ENCODE data around the gene RAC2.

RAC2 gene

DNA sequence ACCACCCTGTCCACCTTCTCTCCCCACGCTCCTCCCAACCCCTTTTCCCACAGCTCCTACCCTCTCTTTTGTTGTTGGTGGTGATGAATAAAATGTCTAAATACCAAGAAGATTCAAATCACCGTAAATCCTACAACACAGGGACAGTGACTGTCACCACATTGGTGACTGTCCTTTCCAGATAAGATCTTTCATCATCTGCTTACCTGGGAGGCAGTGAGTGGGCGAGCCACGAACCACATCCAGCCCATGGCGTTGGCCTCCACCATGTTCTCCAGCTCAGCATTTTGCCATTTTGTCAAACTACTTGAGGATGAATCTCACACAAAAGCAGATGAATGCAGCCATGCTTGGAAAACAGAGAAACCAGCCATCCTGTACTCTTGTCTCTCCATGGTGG, 31.6 kb upstream of the RAC2 start:
- H3K27ac ChIP-seq (ENCODE audit: low read depth, low read length, severe bottlenecking), result no peak overlapping the region
- WGBS, 2 experiments (ENCODE audit: insufficient coverage in 2 of 2), result 96 to 98% methylated on average over 3 to 4 of the region's 5 CpGs

DNA sequence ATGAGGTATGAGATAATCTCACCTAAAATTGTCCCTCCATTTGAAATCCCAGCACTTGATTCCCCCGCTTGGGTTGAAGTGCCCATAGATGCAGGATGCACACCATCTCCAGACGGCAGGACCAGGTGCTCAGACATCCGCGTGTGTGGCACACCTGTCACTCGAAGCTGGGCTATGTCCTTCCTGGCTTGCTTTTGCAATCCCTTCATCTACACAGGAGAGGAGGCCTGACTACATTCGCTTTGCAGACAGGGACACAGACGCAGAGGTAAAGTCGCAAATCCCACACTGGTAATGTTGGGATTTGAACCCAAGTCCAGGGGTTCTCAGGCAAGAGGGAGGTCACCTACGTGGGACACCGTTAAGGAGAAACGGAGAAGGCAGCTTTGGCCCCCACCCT, 31.1 kb upstream of the RAC2 start:
- WGBS, 2 experiments (ENCODE audit: insufficient coverage in 2 of 2), result 92 to 95% methylated on average over 10 to 11 of the region's 11 CpGs
- H3K36me3 ChIP-seq (ENCODE audit: control insufficient read depth, insufficient read depth, low read length), result no peaks in the 10 kb centered on the region
- no peak overlapping the region for H3K27ac ChIP-seq (ENCODE audit: low read depth, low read length, severe bottlenecking)
- no peak overlapping the region for H3K4me3 ChIP-seq (ENCODE audit: extremely low read depth, insufficient read depth, low read length, poor library complexity, severe bottlenecking)
- peaks cover 8% of the 10 kb centered on the region for H3K4me1 ChIP-seq (ENCODE audit: control insufficient read depth, insufficient read depth, low read length, poor library complexity, severe bottlenecking)
- H3K9me3 ChIP-seq (ENCODE audit: control insufficient read depth, low read length), result no peaks in the 10 kb centered on the region

More for the DNA sequence above, 31.6 kb upstream of the RAC2 start:
- H3K9me3 ChIP-seq (ENCODE audit: control insufficient read depth, low read length), result peaks cover 1% of the 10 kb centered on the region
- peaks cover 8% of the 10 kb centered on the region for H3K4me1 ChIP-seq (ENCODE audit: control insufficient read depth, insufficient read depth, low read length, poor library complexity, severe bottlenecking)
- H3K36me3 ChIP-seq (ENCODE audit: control insufficient read depth, insufficient read depth, low read length), result no peaks in the 10 kb centered on the region
- no peak overlapping the region for H3K4me3 ChIP-seq (ENCODE audit: extremely low read depth, insufficient read depth, low read length, poor library complexity, severe bottlenecking)

DNA sequence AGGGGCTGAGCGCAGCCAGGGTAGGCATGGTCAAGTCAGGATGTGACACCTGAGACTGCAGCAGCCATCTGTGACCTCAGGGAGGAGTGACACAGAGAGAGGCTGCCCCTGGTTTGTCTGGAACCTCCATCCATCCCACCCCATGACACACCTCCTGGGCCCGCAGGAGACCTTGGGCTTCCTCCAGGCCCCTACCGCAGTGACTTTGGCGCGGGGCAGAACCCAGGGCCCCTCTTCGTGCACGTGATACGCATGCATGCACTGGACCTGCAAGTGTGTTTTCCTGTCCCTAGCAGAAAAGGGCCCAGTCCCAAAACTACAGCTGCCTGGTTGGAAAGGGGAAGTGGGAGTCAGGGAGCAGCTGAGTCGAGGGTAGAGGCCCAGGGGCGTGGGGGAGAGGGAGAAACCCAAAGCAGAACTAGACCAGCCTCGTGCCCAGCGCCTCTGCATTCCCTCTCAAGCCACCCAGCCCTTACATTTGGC, 30.4 kb upstream of the RAC2 start:
- Histone ChIP-seq H3K27ac (ENCODE audit: low read depth, low read length, severe bottlenecking) (no peak overlapping the region), H3K4me1 (ENCODE audit: control insufficient read depth, insufficient read depth, low read length, poor library complexity, severe bottlenecking) (peaks cover 5% of the 10 kb centered on the region)
- WGBS, 2 experiments (ENCODE audit: insufficient coverage in 2 of 2), result 91 to 99% methylated on average over 8 to 9 of the region's 12 CpGs

DNA sequence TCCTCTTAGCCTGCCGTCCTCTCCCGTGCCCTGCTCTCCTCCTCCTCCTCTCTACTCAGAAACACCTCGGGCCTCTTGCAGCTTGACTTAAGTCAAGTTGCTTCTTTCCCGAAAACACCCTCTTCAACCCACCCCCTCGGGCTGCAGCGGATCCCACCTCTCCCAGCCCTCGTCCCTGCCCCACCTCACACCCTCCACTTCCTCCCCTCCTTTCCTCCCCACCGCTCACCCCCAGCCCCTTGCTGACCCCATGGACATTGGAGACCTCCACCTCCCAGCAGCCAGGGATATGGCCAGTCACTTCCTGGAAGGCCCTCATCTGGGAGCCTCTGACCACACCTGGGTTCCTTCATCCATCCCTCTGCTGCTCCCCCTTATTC, 29.8 kb upstream of the RAC2 start:
- Histone ChIP-seq H3K4me1 (ENCODE audit: control insufficient read depth, insufficient read depth, low read length, poor library complexity, severe bottlenecking) (peaks cover 5% of the 10 kb centered on the region), H3K4me3 (ENCODE audit: extremely low read depth, insufficient read depth, low read length, poor library complexity, severe bottlenecking) (no peak overlapping the region), H3K27ac (ENCODE audit: low read depth, low read length, severe bottlenecking) (no peak overlapping the region), H3K36me3 (ENCODE audit: control insufficient read depth, insufficient read depth, low read length) (no peaks in the 10 kb centered on the region), H3K9me3 (ENCODE audit: control insufficient read depth, low read length) (no peaks in the 10 kb centered on the region)
- 85 to 90% methylated on average over 8 of the region's 8 CpGs for WGBS, 2 experiments (ENCODE audit: insufficient coverage in 2 of 2)

More for the DNA sequence above, 30.4 kb upstream of the RAC2 start:
- Histone ChIP-seq H3K9me3 (ENCODE audit: control insufficient read depth, low read length) (no peaks in the 10 kb centered on the region), H3K4me3 (ENCODE audit: extremely low read depth, insufficient read depth, low read length, poor library complexity, severe bottlenecking) (no peak overlapping the region), H3K36me3 (ENCODE audit: control insufficient read depth, insufficient read depth, low read length) (no peaks in the 10 kb centered on the region)

DNA sequence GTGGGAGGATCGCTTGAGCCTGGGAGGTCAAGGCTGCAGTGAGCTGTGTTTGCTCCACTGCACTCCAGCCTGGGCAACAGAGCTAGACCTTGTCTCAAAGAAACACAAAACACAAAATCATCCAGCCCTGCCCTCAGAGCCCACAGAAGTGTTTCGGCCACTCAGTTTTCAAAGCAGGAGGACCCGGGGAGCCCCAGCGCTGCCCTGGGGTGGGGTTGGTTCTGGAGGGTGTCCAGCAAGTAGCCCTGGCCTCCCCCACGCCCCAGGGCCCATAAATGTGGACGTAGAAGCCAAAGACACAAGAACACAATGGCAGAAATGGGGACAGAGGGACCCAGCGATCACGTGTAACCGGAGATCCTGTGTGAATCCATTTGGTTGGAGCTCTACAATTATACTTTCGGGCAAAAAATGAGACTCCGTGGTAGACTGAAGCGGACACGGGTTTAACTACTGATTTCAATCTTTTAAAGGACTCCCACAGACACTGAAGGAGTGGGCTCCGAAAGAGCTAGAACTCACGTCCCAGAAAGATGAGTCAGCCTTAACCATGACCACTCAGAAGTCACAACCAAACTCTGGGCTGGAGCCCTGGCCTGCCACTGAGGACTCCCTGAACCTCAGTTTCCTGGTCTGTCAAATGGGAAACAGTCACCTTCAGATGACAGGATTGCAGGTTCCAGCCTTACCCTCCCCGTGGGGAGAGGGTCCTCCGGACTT, 29.2 kb upstream of the RAC2 start:
- Histone ChIP-seq H3K36me3 (ENCODE audit: control insufficient read depth, insufficient read depth, low read length) (no peaks in the 10 kb centered on the region), H3K27ac (ENCODE audit: low read depth, low read length, severe bottlenecking) (no peak overlapping the region), H3K4me3 (ENCODE audit: extremely low read depth, insufficient read depth, low read length, poor library complexity, severe bottlenecking) (no peak overlapping the region), H3K9me3 (ENCODE audit: control insufficient read depth, low read length) (no peaks in the 10 kb centered on the region), H3K4me1 (ENCODE audit: control insufficient read depth, insufficient read depth, low read length, poor library complexity, severe bottlenecking) (peaks cover 5% of the 10 kb centered on the region)
- 67 to 71% methylated on average over 12 of the region's 17 CpGs for WGBS, 2 experiments (ENCODE audit: insufficient coverage in 2 of 2)

DNA sequence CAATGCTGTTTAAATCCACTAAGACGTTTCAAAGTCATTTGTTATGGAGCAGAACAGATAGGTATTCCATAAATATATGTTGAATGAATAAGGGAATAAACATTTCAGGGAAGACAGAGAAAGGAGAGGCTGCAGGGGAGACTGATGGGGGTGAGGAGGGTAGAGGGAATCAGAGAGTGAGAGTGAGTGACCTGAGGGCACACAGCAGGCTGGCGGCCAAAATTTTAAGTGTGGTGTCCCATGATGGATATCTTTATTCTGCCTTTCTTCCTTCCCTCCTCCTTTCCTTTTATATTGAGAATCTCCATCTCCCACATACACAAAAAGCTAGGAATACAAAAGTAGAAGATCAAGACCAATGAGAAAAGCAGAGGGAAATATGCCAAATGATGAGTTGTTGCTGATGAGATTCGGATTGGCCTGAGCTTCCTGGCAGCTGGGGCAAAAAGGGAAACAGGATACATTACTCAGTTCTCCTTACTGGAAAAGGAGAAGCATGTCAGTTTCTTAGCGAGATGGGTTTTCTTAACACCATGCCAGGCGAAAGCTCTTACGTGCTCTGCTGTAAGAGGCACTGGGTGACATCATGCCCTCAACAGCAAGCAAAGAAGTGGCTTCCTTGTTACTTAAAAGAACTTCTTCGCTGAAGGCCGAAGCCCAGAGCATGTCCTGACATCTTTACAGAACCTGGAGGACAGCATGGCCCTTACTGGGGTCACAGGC, 27.0 kb upstream of the RAC2 start:
- Histone ChIP-seq H3K27ac (ENCODE audit: low read depth, low read length, severe bottlenecking) (no peak overlapping the region), H3K4me3 (ENCODE audit: extremely low read depth, insufficient read depth, low read length, poor library complexity, severe bottlenecking) (no peak overlapping the region), H3K9me3 (ENCODE audit: control insufficient read depth, low read length) (no peaks in the 10 kb centered on the region), H3K4me1 (ENCODE audit: control insufficient read depth, insufficient read depth, low read length, poor library complexity, severe bottlenecking) (peaks cover 11% of the 10 kb centered on the region), H3K36me3 (ENCODE audit: control insufficient read depth, insufficient read depth, low read length) (no peaks in the 10 kb centered on the region)
- 88 to 96% methylated on average over 7 of the region's 8 CpGs for WGBS, 2 experiments (ENCODE audit: insufficient coverage in 2 of 2)

DNA sequence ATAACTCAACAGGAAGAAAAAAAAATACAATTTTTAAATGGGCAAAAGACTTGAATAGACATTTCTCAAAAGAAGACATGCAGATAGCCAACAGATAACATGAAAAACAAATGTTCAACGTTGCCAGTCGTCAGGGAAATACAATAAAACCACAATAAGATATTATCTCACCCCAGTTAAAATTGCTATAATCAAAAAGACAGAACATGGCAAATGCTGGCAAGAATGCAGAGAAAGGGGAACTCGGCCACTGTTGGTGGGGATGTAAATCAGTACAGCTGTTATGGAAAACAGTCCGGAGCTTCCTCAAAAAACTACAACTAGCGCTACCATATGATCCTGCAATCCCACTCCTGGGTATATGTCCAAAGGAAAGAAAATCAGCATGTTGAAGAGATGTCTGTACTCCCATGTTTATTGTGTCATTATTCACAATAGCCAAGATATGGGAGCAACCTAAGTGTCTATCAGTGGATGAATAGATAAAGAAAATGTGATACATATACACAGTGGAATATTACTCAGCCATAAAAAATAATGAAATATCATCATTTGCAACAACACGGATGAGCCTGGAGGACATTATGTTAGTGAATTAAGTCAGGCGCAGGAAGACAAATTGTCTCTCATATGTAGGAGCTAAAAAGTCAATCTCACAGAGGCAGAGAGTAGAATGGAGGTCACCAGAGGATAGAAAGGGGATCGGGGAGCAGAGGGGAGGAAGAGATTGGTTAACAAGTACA, 26.0 kb upstream of the RAC2 start:
- Histone ChIP-seq H3K36me3 (ENCODE audit: control insufficient read depth, insufficient read depth, low read length) (no peaks in the 10 kb centered on the region), H3K4me1 (ENCODE audit: control insufficient read depth, insufficient read depth, low read length, poor library complexity, severe bottlenecking) (peaks cover 11% of the 10 kb centered on the region), H3K27ac (ENCODE audit: low read depth, low read length, severe bottlenecking) (no peak overlapping the region), H3K4me3 (ENCODE audit: extremely low read depth, insufficient read depth, low read length, poor library complexity, severe bottlenecking) (no peak overlapping the region), H3K9me3 (ENCODE audit: control insufficient read depth, low read length) (no peaks in the 10 kb centered on the region)
- 88 to 95% methylated on average over 3 to 6 of the region's 8 CpGs for WGBS, 2 experiments (ENCODE audit: insufficient coverage in 2 of 2)

DNA sequence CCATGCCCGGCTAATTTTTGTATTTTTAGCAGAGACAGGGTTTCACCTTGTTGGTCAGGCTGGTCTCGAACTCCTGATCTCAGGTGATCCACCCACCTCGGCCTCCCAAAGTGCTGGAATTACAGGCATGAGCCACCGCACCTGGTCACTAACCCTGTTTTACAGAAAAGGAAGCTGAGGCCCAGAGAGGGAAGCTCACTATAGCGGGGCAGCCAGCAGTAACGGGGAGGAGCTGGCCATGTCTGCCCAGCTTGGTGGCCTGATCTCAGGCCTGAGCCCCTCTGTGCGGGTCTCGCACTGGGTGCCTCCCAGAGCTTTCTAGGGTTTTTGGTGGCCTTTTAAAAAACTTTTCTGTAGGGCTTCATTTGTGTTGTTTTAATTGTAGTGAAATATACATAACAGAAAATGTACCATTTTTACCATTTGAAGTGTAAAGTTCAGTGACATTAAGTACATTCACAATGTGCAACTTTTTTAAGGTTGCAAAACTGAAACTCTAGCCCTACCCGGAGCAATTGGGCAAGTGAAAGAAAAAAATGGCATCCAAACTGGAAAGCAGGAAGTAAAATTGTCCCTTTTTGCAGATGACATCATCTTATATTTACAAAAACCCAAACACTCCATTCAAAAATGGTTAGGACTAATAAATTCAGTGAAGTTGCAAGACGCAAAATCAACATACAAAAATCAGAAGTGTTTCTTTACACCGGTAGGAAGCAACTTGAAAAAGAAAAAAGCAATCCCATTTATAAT, 23.8 kb upstream of the RAC2 start:
- Histone ChIP-seq H3K4me3 (ENCODE audit: extremely low read depth, insufficient read depth, low read length, poor library complexity, severe bottlenecking) (no peak overlapping the region), H3K27ac (ENCODE audit: low read depth, low read length, severe bottlenecking) (no peak overlapping the region), H3K4me1 (ENCODE audit: control insufficient read depth, insufficient read depth, low read length, poor library complexity, severe bottlenecking) (peaks cover 5% of the 10 kb centered on the region), H3K9me3 (ENCODE audit: control insufficient read depth, low read length) (peaks cover 6% of the 10 kb centered on the region), H3K36me3 (ENCODE audit: control insufficient read depth, insufficient read depth, low read length) (no peaks in the 10 kb centered on the region)
- 84 to 89% methylated on average over 6 to 8 of the region's 11 CpGs for WGBS, 2 experiments (ENCODE audit: insufficient coverage in 2 of 2)

DNA sequence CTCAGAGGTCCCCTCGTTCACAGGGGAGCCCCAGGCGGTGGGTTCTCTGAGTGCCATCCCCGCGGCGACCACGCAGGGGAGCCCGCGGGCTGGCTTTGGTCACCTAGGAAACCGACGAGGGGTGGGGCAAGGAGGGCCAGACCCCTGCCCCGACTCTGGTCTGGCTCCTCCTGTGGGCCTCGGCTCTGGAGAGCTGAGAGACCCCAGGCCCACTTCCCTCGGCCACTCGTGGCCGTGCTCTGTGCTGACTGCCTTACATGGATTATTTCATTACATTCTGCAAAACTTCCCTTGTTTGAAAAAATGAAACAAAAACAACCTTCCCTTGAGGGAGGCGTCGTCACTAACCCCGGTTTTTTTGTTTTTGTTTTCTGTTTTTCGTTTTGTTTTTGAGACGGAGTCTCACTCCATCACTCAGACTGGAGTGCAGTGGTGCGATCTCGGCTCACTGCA, 23.1 kb upstream of the RAC2 start:
- Histone ChIP-seq H3K4me3 (ENCODE audit: extremely low read depth, insufficient read depth, low read length, poor library complexity, severe bottlenecking) (no peak overlapping the region), H3K27ac (ENCODE audit: low read depth, low read length, severe bottlenecking) (no peak overlapping the region), H3K36me3 (ENCODE audit: control insufficient read depth, insufficient read depth, low read length) (no peaks in the 10 kb centered on the region), H3K9me3 (ENCODE audit: control insufficient read depth, low read length) (peaks cover 6% of the 10 kb centered on the region), H3K4me1 (ENCODE audit: control insufficient read depth, insufficient read depth, low read length, poor library complexity, severe bottlenecking) (peaks cover 5% of the 10 kb centered on the region)
- WGBS, 2 experiments (ENCODE audit: insufficient coverage in 2 of 2), result 21 to 24% methylated on average over 20 of the region's 22 CpGs

DNA sequence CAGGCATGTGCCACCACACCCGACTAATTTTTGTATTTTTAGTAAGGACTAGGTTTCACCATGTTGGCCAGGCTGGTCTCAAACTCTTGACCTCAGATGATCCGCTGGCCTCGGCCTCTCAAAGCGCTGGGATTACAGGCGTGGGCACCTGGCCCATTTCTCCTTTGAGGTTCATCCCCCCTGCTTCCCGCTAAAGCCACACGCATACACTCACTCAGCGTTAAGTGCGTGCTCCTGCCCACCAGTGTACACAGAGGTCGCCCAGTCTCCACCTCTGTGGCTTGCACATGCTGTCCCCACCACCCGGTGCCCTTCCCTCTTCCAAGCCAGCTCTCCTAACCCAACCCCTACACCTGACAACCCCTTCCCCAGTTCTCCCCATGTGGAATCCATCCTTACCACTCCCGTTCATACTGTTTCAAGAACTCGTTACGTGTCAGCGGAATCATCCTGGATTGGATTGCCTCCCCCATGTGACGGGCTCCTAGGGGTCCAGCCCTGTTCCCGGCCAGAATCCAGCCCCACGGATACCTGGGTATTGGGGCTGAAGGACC, 22.6 kb upstream of the RAC2 start:
- Histone ChIP-seq H3K36me3 (ENCODE audit: control insufficient read depth, insufficient read depth, low read length) (no peaks in the 10 kb centered on the region), H3K27ac (ENCODE audit: low read depth, low read length, severe bottlenecking) (no peak overlapping the region), H3K9me3 (ENCODE audit: control insufficient read depth, low read length) (peaks cover 6% of the 10 kb centered on the region), H3K4me3 (ENCODE audit: extremely low read depth, insufficient read depth, low read length, poor library complexity, severe bottlenecking) (no peak overlapping the region), H3K4me1 (ENCODE audit: control insufficient read depth, insufficient read depth, low read length, poor library complexity, severe bottlenecking) (peaks cover 5% of the 10 kb centered on the region)
- 71% methylated on average over 16 to 18 of the region's 18 CpGs for WGBS, 2 experiments (ENCODE audit: insufficient coverage in 2 of 2)

Measured in mesodermal cell (in vitro differentiated cells).